Fibroblast of lung (primary cell): ENCODE results near the gene TNIK. TPM values are rescaled to one million over a fixed set of nuclear protein-coding genes. Genes with fewer than 3 reads are reported as not detected.

Experiments
- DNase-seq, 2 donors: peaks; one replicate each; pipeline versions ENCODE4 v3.0.0 to v3.0.0-alpha.2; 2010; ENCODE audit warnings: low read depth in 2 of 2
- H2AFZ ChIP-seq: 2 replicates; pipeline ENCODE4 v1.5.1; 2012; ENCODE audit warnings: low read length, control low read depth, inconsistent platforms
- H3K27ac ChIP-seq: 2 replicates; pipeline ENCODE4 v1.5.1; 2011; ENCODE audit warnings: low read length, control low read depth; ENCODE audit not compliant: insufficient read depth
- H3K27me3 ChIP-seq: 2 replicates; pipeline ENCODE4 v1.5.1; 2011; ENCODE audit warnings: mild to moderate bottlenecking, low read length; ENCODE audit not compliant: control insufficient read depth, insufficient read depth
- H3K36me3 ChIP-seq: 2 replicates; pipeline ENCODE4 v1.5.1; 2011; ENCODE audit warnings: low read length; ENCODE audit not compliant: control insufficient read depth, insufficient read depth
- H3K4me1 ChIP-seq: 2 replicates; pipeline ENCODE4 v1.5.1; 2011; ENCODE audit warnings: low read length; ENCODE audit not compliant: control insufficient read depth, insufficient read depth; ENCODE audit errors: extremely low read depth
- H3K4me2 ChIP-seq: 2 replicates; pipeline ENCODE4 v1.5.1; 2011; ENCODE audit warnings: low read length, control low read depth; ENCODE audit not compliant: insufficient read depth; ENCODE audit errors: extremely low read depth
- H3K4me3 ChIP-seq, 4 experiments: fragments of 200-600 bp in 1 of 4; sonication (generic) in 1 of 4; replicated peaks in 1 of 4; 2 replicates each; pipeline ENCODE4 v1.5.1; 2011 to 2016; ENCODE audit warnings: low read length in 4 of 4, low read depth in 3 of 4, mild to moderate bottlenecking in 3 of 4, control low read depth in 2 of 4, inconsistent platforms in 1 of 4, mixed read lengths in 1 of 4; ENCODE audit not compliant: insufficient read depth in 1 of 4; ENCODE audit errors: control extremely low read depth in 1 of 4
- H3K79me2 ChIP-seq: 2 replicates; pipeline ENCODE4 v1.5.1; 2012; ENCODE audit warnings: mild to moderate bottlenecking, low read length, inconsistent platforms; ENCODE audit not compliant: control insufficient read depth, insufficient read depth
- H3K9ac ChIP-seq: 2 replicates; pipeline ENCODE4 v1.5.1; 2011; ENCODE audit warnings: mild to moderate bottlenecking, low read length, control low read depth; ENCODE audit not compliant: insufficient read depth
- H3K9me3 ChIP-seq: 2 replicates; pipeline ENCODE4 v1.5.1; 2012; ENCODE audit warnings: low read depth, low read length; ENCODE audit not compliant: control insufficient read depth, insufficient read depth
- H4K20me1 ChIP-seq: 2 replicates; pipeline ENCODE4 v1.5.1; 2011; ENCODE audit warnings: low read length; ENCODE audit not compliant: control insufficient read depth, insufficient read depth; ENCODE audit errors: extremely low read depth
- EZH2 ChIP-seq: IDR thresholded peaks from 2 replicates; pipeline ENCODE4 v1.5.1; 2012; ENCODE audit warnings: low read length, control low read depth, mild to moderate bottlenecking; ENCODE audit errors: missing control alignments
- polyA plus RNA-seq, 2 donors: library from polyadenylated mRNA; depleted of rRNA in 1 of 2; stranded (reverse) in 1 of 2; unstranded in 1 of 2; fragments of >200 nt; gene quantifications; 2 replicates each; pipeline ENCODE4 v1.2.1, GENCODE V29; 2011 to 2012; ENCODE audit warnings: missing spikeins in 1 of 2
- total RNA-seq: library from RNA; depleted of rRNA; stranded (reverse); fragments of >200 nt; gene quantifications from 2 replicates; pipeline ENCODE4 v1.2.1, GENCODE V29; 2014
- TF ChIP-seq, protein P1 (sequence below), 2 donors: IDR thresholded peaks in 1 of 2; conservative IDR thresholded peaks in 1 of 2; 1 replicate in 1 of 2; 2 replicates in 1 of 2; pipeline ENCODE4 v1.5.1; 2011 to 2012; ENCODE audit warnings: low read length in 2 of 2, control low read depth in 1 of 2, inconsistent platforms in 1 of 2, low read depth in 1 of 2, mild to moderate bottlenecking in 1 of 2

TNIK gene
- total and polyA plus RNA-seq, 2 donors (not counting 1 experiment from before 2014, with no cell fraction given), result 13.8 to 39.3 TPM

DNA sequence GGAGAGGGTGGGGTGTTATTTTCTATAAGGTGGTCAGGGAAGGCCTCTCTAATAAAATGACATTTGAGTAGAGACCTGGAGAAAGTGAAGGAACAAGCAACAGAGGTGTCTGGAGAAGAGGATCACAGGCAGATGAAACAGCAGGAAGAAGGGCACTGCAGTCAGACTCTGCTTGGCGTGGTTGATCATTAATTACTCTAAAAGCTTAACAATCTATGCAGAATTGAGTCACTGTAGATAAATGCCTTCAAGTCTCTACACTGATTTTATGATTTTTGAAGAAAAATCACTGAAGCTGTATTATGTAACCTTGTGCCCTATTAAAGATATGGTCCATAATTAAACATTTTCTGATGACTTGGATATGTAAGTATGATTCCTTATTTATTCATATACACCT lies 114.2 kb downstream of the TNIK start:
- no peaks in the 10 kb centered on the region for H3K9me3 ChIP-seq
- H3K4me2 ChIP-seq, result no peak overlapping the region
- no peak overlapping the region for H3K27ac ChIP-seq
- H3K4me1 ChIP-seq, result peaks cover 2% of the 10 kb centered on the region
- H4K20me1 ChIP-seq, result no peaks in the 10 kb centered on the region
- H2AFZ ChIP-seq, result no peak overlapping the region
- no peak overlapping the region for H3K4me3 ChIP-seq
- H3K9ac ChIP-seq, result no peak overlapping the region
- no peaks in the 10 kb centered on the region for H3K27me3 ChIP-seq
- H3K79me2 ChIP-seq, result no peaks in the 10 kb centered on the region
- DNase-seq, result no peak
- no peaks in the 10 kb centered on the region for H3K36me3 ChIP-seq
- TF ChIP-seq, protein P1, sequence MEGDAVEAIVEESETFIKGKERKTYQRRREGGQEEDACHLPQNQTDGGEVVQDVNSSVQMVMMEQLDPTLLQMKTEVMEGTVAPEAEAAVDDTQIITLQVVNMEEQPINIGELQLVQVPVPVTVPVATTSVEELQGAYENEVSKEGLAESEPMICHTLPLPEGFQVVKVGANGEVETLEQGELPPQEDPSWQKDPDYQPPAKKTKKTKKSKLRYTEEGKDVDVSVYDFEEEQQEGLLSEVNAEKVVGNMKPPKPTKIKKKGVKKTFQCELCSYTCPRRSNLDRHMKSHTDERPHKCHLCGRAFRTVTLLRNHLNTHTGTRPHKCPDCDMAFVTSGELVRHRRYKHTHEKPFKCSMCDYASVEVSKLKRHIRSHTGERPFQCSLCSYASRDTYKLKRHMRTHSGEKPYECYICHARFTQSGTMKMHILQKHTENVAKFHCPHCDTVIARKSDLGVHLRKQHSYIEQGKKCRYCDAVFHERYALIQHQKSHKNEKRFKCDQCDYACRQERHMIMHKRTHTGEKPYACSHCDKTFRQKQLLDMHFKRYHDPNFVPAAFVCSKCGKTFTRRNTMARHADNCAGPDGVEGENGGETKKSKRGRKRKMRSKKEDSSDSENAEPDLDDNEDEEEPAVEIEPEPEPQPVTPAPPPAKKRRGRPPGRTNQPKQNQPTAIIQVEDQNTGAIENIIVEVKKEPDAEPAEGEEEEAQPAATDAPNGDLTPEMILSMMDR (conservative IDR thresholded peaks at IDR 0.05 in 1 of 2, IDR thresholded peaks at IDR 0.05 in 1 of 2; ENCODE audit: low read depth in 1 of 2, low read length in 2 of 2), result no peak
- no peak for TF ChIP-seq EZH2

DNA sequence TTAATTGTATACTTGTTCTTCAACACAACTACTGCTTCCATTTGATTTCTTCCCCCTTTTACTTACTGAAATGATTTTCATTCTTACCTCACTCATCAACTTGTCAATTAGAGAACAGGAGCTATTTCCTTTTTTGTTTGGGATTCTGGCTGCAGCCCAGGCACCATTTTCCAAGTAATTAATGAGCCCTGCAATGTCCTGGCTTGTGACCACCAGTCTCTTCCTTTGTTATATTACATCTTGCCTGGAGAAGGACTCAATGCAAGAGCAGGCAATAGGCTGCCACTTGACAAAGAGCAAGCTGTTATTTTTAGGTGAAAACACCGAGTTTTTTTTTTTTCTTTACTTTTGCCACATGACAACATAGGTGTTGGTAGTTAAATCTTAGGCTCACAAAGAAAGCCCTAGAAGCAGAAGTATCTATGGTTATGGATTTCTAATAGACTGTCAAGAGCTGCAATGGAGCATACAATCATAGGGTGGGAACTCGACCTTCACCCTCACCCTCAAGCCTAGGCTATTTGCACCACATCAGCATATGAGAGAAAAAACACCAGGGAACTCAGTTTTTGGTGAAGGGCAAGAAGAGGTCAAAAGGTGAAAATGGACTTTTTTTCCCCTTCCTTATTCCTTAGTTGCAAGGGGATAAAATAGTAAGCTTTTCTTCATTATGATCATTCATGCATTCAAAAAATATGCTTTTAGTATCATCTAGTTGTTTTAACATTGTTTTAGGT lies 114.9 kb downstream of the TNIK start:
- TF ChIP-seq, protein P1 (conservative IDR thresholded peaks at IDR 0.05 in 1 of 2, IDR thresholded peaks at IDR 0.05 in 1 of 2; ENCODE audit: low read depth in 1 of 2, low read length in 2 of 2), result no peak
- no peak for TF ChIP-seq EZH2
- H4K20me1 ChIP-seq, result no peaks in the 10 kb centered on the region
- H3K9me3 ChIP-seq, result no peaks in the 10 kb centered on the region
- no peak for DNase-seq
- H3K36me3 ChIP-seq, result no peaks in the 10 kb centered on the region
- H2AFZ ChIP-seq, result no peak overlapping the region
- no peak overlapping the region for H3K9ac ChIP-seq
- H3K27me3 ChIP-seq, result no peaks in the 10 kb centered on the region
- H3K27ac ChIP-seq, result no peak overlapping the region
- no peak overlapping the region for H3K4me2 ChIP-seq
- H3K79me2 ChIP-seq, result no peaks in the 10 kb centered on the region
- H3K4me1 ChIP-seq, result peaks cover 2% of the 10 kb centered on the region
- H3K4me3 ChIP-seq, result no peak overlapping the region

DNA sequence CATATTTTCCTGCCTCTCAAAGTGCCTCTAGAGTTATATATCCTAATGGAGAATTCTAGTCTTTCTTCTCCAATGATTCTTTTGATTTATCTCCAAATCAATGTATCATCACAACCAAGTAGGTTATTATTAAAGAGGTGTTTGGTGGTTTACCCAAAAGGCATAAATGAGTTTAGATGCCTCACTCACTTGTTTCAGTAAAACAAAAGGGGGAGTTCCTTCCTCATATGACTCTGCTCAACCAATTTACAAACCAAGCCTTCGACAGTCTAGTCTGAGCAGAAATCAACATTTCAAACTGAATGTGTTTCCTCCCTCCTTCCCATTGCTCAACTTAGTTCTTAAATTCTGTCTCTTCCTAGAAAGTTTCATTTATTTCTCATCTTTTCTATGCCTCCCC lies 116.5 kb downstream of the TNIK start:
- H3K36me3 ChIP-seq, result no peaks in the 10 kb centered on the region
- no peaks in the 10 kb centered on the region for H3K79me2 ChIP-seq
- H3K4me3 ChIP-seq, result no peak overlapping the region
- no peaks in the 10 kb centered on the region for H4K20me1 ChIP-seq
- no peaks in the 10 kb centered on the region for H3K9me3 ChIP-seq
- no peak overlapping the region for H2AFZ ChIP-seq
- DNase-seq, result no peak
- H3K9ac ChIP-seq, result no peak overlapping the region
- H3K4me1 ChIP-seq, result peaks cover 2% of the 10 kb centered on the region
- no peak overlapping the region for H3K27ac ChIP-seq
- no peak for TF ChIP-seq EZH2
- TF ChIP-seq, protein P1 (conservative IDR thresholded peaks at IDR 0.05 in 1 of 2, IDR thresholded peaks at IDR 0.05 in 1 of 2; ENCODE audit: low read depth in 1 of 2, low read length in 2 of 2), result no peak
- no peak overlapping the region for H3K4me2 ChIP-seq
- H3K27me3 ChIP-seq, result no peaks in the 10 kb centered on the region
